Measurements from ENCODE around the gene LHPP.
"Not testable (repeated sequence)": the region's sequence is repeated elsewhere in the genome, so short reads cannot be mapped to it uniquely, and the experiment has no call there.

DNA sequence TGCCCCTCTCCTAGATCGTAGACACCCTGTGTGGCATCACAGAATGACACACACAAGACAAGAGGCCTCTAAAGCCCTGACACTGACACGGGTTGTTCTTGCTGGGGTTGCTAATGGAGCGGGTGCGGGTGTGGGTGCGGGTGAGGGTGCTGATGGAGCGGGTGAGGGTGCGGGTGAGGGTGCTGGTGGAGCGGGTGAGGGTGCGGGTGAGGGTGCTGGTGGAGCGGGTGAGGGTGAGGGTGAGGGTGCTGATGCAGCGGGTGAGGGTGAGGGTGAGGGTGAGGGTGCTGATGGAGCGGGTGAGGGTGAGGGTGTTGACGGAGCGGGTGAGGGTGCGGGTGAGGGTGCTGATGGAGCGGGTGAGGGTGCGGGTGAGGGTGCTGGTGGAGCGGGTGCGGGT is 148.6 kb downstream of the LHPP start:
- TF ChIP-seq, protein P1, sequence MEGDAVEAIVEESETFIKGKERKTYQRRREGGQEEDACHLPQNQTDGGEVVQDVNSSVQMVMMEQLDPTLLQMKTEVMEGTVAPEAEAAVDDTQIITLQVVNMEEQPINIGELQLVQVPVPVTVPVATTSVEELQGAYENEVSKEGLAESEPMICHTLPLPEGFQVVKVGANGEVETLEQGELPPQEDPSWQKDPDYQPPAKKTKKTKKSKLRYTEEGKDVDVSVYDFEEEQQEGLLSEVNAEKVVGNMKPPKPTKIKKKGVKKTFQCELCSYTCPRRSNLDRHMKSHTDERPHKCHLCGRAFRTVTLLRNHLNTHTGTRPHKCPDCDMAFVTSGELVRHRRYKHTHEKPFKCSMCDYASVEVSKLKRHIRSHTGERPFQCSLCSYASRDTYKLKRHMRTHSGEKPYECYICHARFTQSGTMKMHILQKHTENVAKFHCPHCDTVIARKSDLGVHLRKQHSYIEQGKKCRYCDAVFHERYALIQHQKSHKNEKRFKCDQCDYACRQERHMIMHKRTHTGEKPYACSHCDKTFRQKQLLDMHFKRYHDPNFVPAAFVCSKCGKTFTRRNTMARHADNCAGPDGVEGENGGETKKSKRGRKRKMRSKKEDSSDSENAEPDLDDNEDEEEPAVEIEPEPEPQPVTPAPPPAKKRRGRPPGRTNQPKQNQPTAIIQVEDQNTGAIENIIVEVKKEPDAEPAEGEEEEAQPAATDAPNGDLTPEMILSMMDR (IDR thresholded peaks at IDR 0.05; ENCODE audit: low read depth, low read length, poor library complexity, severe bottlenecking): not testable (repeated sequence)
- TF ChIP-seq EZH2phosphoT487 (IDR thresholded peaks at IDR 0.05; ENCODE audit: borderline replicate concordance, low read length): not testable (repeated sequence)
